RWPE1 (cell line): ENCODE data around the gene HSPBP1.

Source experiments
- CTCF ChIA-PET: fragments of 350-600 bp; sonication (Branson Sonifier 250); formaldehyde crosslinking; extraction: SDS; loops from one replicate; lab custom pipeline; 2021; lab: Yijun Ruan, JAX
- POLR2A ChIA-PET: fragments of 400-600 bp; formaldehyde crosslinking; extraction: SDS; loops from one replicate; lab custom pipeline; 2020; ENCODE audit warnings: antibody characterized with exemption; ENCODE audit not compliant: low non-redundant PET; lab: Yijun Ruan, JAX
- DNase-seq: peaks from one replicate; pipeline ENCODE4 v3.0.0; 2012; ENCODE audit warnings: low spot score
- H3K27ac ChIP-seq: fragments of 450-650 bp; 2 replicates; pipeline ENCODE4 v1.5.1; 2017
- TF ChIP-seq, protein P1 (sequence below): fragments of 450-650 bp; conservative IDR thresholded peaks from 2 replicates; pipeline ENCODE4 v1.5.1; 2017; ENCODE audit warnings: low read depth, mild to moderate bottlenecking

The HSPBP1 gene

DNA sequence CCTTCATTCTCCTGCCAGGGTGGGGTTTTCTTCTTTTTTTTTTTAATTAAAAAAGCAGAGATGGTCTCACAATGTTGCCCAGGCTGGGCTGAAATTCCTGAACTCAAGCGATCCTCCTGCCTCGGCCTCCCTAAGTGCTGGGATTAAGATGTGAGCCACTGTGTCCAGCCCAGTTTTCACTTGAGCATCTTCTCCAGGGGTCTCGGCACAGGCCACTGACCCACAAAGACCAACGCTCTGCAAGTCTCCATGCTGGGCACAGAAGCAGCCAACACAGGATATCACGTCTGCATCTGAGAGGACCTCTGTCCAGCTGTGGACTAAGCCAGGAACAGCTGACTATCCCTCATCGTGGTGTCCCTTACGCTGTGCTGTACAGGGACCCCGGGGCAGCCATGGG, 41.9 kb downstream of the HSPBP1 start:
- CTCF ChIA-PET: interaction anchor here (0.9 kb wide), 1 partner anchor 388 kb away, joined by 3 read pairs; no protein-coding TSS in a partner anchor
- H3K27ac ChIP-seq: 0 out of 2 replicates have a peak overlapping the region, but pooled peaks have one; percentile 6
- no peak for DNase-seq
- POLR2A ChIA-PET: no interaction called here
- TF ChIP-seq, protein P1, sequence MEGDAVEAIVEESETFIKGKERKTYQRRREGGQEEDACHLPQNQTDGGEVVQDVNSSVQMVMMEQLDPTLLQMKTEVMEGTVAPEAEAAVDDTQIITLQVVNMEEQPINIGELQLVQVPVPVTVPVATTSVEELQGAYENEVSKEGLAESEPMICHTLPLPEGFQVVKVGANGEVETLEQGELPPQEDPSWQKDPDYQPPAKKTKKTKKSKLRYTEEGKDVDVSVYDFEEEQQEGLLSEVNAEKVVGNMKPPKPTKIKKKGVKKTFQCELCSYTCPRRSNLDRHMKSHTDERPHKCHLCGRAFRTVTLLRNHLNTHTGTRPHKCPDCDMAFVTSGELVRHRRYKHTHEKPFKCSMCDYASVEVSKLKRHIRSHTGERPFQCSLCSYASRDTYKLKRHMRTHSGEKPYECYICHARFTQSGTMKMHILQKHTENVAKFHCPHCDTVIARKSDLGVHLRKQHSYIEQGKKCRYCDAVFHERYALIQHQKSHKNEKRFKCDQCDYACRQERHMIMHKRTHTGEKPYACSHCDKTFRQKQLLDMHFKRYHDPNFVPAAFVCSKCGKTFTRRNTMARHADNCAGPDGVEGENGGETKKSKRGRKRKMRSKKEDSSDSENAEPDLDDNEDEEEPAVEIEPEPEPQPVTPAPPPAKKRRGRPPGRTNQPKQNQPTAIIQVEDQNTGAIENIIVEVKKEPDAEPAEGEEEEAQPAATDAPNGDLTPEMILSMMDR: no peak

DNA sequence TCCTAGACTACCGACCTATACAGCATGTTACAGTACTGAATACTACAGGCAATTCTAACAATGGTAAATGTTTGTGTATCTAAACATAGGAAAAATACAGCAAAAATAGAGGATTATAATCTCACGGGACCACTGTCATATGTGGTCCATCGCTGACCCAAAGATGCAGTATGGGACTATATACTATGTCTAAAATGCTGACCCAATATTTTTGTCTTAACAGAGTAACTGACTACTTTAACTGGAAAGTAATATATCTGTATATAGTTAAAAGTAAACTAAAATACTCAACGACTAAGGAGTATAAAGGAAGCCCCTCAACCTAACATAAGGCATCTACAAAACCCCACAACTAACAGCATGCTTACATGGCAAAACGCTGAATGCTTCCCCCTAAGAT, 46.9 kb downstream of the HSPBP1 start:
- ChIA-PET CTCF (no interaction called here), POLR2A (no interaction called here)
- H3K27ac ChIP-seq: no peak overlapping the region
- TF ChIP-seq, protein P1: no peak
- DNase-seq: no peak

DNA sequence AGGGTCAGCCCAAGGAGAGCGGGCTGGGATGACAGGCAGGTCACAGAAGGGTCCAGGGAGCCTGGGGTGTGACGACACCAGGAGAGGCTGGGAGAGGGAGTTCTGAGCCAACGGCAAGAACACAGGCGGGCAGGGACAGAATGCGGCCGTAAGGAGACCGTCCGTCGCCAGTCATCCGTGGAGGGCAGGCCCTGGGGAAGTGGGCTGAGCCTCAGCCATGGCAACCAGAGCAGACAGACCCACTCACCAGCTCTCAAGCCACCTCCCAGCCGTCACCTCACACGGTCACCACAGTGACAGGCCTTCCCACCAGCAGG, 47.7 kb downstream of the HSPBP1 start:
- POLR2A ChIA-PET: no interaction called here
- peak overlapping the region; percentile 18; the same call in 1 of the 2 replicates for H3K27ac ChIP-seq
- TF ChIP-seq, protein P1: no peak
- CTCF ChIA-PET: interaction anchor here (0.6 kb wide), 1 partner anchor 186 kb away, joined by 3 read pairs; no protein-coding TSS in a partner anchor
- no peak for DNase-seq

DNA sequence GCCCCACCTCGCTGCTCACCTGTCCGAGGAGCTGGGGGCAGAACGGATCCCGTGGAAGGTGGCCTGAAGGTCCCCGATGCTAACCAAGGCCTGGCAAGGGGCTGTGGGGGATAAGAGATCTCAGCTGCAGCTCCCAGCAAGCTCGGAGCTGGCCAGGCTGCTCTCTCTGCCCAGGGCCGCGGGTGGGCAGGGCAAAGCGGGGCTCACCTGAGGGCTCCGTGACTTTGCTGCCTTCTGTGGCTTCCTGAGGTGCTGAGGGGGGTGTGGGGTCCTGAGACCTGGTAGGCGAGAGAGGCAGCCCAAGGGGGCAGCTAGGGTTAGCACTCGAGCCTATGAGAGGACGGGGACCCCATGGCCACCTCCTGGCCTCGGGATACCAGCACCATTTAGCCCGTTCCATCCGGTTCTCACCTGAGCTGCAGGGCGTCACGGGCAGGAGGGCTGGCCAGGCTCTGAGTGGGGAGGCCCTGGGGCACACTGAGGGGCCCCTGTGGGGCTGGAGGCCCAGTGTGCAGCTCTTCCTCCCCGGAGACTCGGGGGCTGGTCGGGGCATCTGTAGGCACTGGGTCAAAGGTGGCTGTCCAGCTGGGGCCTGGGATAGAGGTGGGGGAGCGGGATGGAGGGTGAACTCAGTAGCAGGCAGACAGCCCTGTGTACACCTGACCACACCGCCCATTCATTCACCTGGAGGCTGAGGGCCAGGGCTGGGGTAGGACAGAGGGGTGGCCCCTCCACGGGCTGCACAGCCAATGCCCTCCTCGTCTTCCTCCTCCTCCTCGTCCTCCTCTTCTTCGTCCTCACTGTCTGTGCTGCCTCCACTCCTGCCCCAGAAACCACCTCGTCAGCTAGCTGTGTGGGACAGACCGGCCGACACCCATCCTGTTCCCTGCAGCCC, 48.3 kb downstream of the HSPBP1 start:
- DNase-seq: no peak
- ChIA-PET CTCF (interaction anchor here (0.6 kb wide), 2 partner anchors 90 to 185 kb away, joined by 3 to 7 read pairs; no protein-coding TSS in a partner anchor), POLR2A (no interaction called here)

DNA sequence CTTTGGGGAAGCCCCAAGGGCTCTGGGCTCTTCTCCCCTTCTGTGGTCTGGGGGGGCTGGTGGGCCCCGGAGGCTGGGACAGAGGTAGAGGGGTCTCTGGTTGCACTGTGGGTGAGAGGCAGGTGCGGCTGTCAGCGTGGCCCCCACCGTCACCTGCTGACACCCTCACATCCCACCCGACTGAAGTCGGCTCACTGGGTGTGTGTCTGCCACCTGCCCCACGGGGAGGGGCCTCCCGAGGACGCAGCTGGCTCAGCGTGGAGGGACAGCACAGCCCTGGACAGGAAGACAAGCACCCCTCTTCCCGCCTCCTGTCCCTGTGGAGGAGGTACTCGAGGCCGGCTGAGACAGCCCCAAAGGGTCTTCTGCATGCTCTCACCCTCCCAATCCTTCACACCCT, 49.1 kb downstream of the HSPBP1 start:
- CTCF ChIA-PET: no interaction called here
- POLR2A ChIA-PET: no interaction called here
- TF ChIP-seq, protein P1: no peak
- H3K27ac ChIP-seq: no peak overlapping the region
- no peak for DNase-seq

More for the DNA sequence above, 48.3 kb downstream of the HSPBP1 start:
- TF ChIP-seq, protein P1: no peak
- H3K27ac ChIP-seq: 0 out of 2 replicates have a peak overlapping the region, but pooled peaks have one; percentile 18

DNA sequence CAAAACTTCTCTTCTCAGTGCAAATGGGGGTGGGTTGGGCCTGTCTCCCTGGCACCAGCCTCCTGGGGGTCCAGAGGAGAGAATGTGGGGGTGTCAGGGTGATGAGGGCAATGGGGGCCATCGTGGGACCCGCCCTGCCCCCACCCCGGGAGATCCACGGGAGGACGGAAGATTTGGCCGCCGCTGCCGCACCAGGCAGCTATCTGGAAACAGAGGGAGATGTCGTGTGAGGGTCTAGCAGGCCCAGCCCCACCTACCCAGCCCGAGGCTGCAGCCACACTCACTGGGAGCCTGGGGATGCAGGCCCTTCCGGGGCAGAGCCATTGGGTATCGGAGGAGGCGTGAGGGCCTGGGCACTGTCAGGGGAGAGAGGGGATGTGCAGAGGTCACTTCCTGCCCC, 49.6 kb downstream of the HSPBP1 start:
- CTCF ChIA-PET: no interaction called here
- H3K27ac ChIP-seq: no peak overlapping the region
- POLR2A ChIA-PET: no interaction called here
- TF ChIP-seq, protein P1: no peak
- DNase-seq: no peak
